Naive B cell (primary cell): ENCODE data around the gene SLC27A3. TPM values are rescaled to one million over a fixed set of nuclear protein-coding genes. Genes with fewer than 3 reads are reported as not detected.

Experiments
- ATAC-seq, 2 donors: fragments of 150-1000 bp; cut with Tn5 transposase; 2 replicates each; pipeline ENCODE4 v1.10.0; 2021; ENCODE audit warnings: low read depth in 2 of 2, mild to moderate bottlenecking in 2 of 2, moderate library complexity in 2 of 2
- DNase-seq: peaks from one replicate; pipeline ENCODE4 v3.0.0; 2022
- H3K27ac Mint-ChIP-seq, 6 donors: one replicate each; pipeline ENCODE4 v1.8.0; 2020 to 2022; ENCODE audit warnings: mild to moderate bottlenecking in 6 of 6, mixed read lengths in 6 of 6, moderate library complexity in 5 of 6, inconsistent platforms in 2 of 6
- H3K27me3 Mint-ChIP-seq, 3 donors: one replicate each; pipeline ENCODE4 v1.8.0; 2021 to 2022; ENCODE audit warnings: mixed read lengths in 3 of 3, mild to moderate bottlenecking in 1 of 3
- H3K36me3 Mint-ChIP-seq, 2 donors: one replicate each; pipeline ENCODE4 v1.8.0; 2020 to 2022; ENCODE audit warnings: mixed read lengths in 2 of 2, inconsistent platforms in 1 of 2, mild to moderate bottlenecking in 1 of 2
- H3K4me1 Mint-ChIP-seq, 3 donors: one replicate each; pipeline ENCODE4 v1.8.0; 2020 to 2022; ENCODE audit warnings: mixed read lengths in 3 of 3, inconsistent platforms in 1 of 3, mild to moderate bottlenecking in 1 of 3, moderate library complexity in 1 of 3
- H3K4me3 Mint-ChIP-seq, 8 donors: one replicate each; pipeline ENCODE4 v1.8.0; 2020 to 2022; ENCODE audit warnings: mild to moderate bottlenecking in 8 of 8, mixed read lengths in 8 of 8, moderate library complexity in 8 of 8, inconsistent platforms in 2 of 8
- H3K9me3 Mint-ChIP-seq, 7 donors: one replicate each; pipeline ENCODE4 v1.8.0; 2020 to 2022; ENCODE audit warnings: mixed read lengths in 7 of 7, mild to moderate bottlenecking in 5 of 7, inconsistent platforms in 2 of 7, moderate library complexity in 1 of 7
- polyA plus RNA-seq, 6 donors: library from polyadenylated mRNA; unstranded; fragments of 300-500 nt; fragmentation: Illumina TruSeq; gene quantifications; one replicate each; pipeline ENCODE4 v1.2.3, GENCODE V29; 2021; ENCODE audit warnings: low read depth in 6 of 6

The SLC27A3 gene
- polyA plus RNA-seq, 6 donors from 2014 or later = 3.2 to 5.4 (median 4.1) TPM

DNA sequence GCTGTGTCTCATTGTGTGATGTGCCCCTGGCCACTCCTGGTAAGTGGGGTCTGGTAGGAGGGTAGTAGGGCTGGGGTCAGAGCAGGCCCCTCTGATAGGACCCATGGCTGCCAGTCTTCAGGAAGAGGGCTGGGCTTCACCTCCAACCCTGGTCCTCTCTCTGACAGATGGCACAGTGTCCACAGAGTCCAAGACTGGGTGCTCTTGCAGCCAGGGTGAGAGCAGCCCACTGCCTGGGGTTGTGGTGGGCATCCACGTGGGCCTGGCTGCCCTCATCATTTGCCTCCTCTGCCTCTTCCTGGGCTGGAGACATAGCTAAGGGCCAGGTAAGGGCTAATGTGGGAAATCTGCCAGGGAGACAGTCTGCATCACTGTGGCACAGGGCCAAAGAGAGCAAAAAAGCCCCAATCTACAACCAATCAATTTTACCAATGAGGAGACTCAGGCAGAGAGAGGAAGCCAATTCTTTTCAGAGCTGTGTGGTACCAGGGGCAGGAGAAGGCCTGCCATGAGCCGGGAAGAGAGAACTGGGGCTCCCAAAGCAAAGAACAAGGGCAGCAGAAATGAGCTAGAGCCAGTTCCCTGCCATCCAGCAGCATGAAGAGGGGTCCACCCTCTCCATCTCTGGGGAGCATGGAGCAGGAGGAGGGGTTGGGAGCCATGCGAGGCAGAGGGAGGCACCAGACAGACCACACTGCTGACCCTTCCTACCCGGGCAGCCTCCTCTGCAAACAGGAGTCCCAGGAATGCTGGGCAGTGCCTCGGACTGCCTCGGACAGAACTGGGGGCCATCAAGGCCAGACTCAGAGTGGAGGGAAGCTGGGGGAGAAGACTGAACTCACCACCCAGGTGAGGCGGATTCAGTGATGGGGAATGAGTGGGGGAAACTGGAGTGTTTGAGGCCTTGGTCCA is 26.8 kb downstream of the SLC27A3 start:
- ATAC-seq (no peak), DNase-seq (no peak)
- Mint-ChIP-seq H3K4me1 (peaks cover 44 to 55% (median 44%) of the 10 kb centered on the region in 3 donors), H3K9me3 (no peaks in the 10 kb centered on the region), H3K27me3 (no peaks in the 10 kb centered on the region), H3K27ac (peak overlapping the region in 2 of 6 donors; percentile 79 to 89), H3K4me3 (no peak overlapping the region), H3K36me3 (peaks cover 0 to 3% of the 10 kb centered on the region in 2 donors)

DNA sequence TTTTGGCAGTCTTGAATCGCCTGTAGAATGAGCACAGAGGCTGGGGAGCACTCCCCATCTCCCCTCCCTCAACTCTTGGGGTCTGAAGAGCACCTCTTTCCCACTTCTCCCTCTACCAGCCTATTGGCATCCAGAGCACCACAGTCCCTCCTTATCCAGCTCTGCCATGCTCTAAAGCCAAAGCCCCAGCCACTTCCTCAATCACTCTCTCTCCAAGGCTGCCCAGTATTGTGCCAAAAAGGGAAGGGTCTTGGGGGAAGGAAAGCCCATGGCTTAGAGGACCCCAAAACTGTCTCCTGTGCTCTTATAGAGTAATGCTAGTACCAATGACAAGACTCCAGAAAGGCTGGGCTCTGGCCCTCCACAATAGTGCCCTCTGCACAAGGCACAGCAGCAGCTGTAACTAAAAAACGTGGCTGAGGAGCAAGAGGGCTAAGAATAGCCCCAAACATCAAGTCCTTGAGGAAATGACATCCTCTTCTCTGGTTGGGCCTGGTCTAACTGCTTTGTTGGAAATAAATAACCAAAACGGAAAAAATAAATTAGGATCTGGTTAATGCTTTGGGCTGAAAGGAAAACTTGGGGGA is 28.4 kb downstream of the SLC27A3 start:
- Mint-ChIP-seq H3K9me3 (no peaks in the 10 kb centered on the region), H3K27ac (peak overlapping the region; percentile 44 to 83 (median 66)), H3K36me3 (peaks cover 0 to 8% of the 10 kb centered on the region in 2 donors), H3K4me1 (peaks cover 37 to 44% (median 40%) of the 10 kb centered on the region in 3 donors), H3K4me3 (no peak overlapping the region), H3K27me3 (no peaks in the 10 kb centered on the region)
- ATAC-seq (no peak), DNase-seq (no peak)

- H3K27ac Mint-ChIP-seq = peak overlapping the region in 4 of 6 donors; percentile 83 to 95 (median 94)
- peaks cover 0 to 10% of the 10 kb centered on the region in 2 donors for H3K36me3 Mint-ChIP-seq
- no peak for DNase-seq
- no peaks in the 10 kb centered on the region for H3K9me3 Mint-ChIP-seq
- no peak overlapping the region for H3K4me3 Mint-ChIP-seq
- H3K4me1 Mint-ChIP-seq = peaks cover 34 to 41% (median 40%) of the 10 kb centered on the region in 3 donors
- ATAC-seq = no peak
- H3K27me3 Mint-ChIP-seq = no peaks in the 10 kb centered on the region
Observed at GRCh38 chr1:153804112-153804511, 28.9 kb downstream of the SLC27A3 start.

DNA sequence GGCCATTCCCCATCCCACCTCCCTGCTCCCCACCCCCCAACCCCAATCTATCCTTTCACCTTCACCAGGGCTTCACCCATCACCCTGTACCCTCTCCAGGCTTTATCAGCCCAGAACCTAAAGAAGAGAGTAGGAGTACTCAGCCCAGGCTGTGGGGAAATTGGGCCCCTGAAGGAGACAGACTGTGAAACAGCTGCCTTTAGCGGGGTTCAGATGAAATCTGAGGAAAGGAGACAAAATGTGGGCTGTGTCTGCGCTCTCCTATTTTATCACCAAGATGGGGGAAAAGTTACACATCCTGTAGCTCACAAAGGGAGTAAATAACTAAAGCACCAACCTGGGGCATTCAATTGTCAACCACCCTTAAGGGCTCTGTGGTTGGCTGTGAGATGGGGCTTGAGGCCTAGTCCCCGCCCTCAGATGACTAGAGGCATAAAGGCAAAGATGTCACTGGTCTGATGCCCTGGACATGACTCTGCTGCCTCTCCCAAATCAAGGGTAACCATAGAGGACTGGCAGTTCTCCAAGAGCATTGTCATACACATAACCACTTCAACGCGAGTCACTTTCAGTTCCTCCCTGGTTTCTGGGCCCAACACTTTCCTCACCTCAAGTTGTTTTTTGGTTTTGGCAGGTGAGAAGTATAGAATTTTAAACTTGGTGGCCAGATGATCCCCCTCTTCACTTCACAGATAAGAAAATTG is 30.0 kb downstream of the SLC27A3 start:
- peaks cover 0 to 21% of the 10 kb centered on the region in 2 donors for H3K36me3 Mint-ChIP-seq
- peaks cover 34 to 46% (median 41%) of the 10 kb centered on the region in 3 donors for H3K4me1 Mint-ChIP-seq
- peak overlapping the region in 6 of 8 donors; percentile 16 to 78 (median 35) for H3K4me3 Mint-ChIP-seq

GRCh38 chr1:153805886-153806719 is 30.9 kb downstream of the SLC27A3 start:
- Mint-ChIP-seq H3K4me3 (peak overlapping the region in 5 of 8 donors; percentile 12 to 45 (median 30)), H3K36me3 (peaks cover 2 to 24% of the 10 kb centered on the region in 2 donors), H3K27ac (peak overlapping the region; percentile 46 to 97 (median 84)), H3K4me1 (peaks cover 34 to 46% (median 41%) of the 10 kb centered on the region in 3 donors), H3K27me3 (no peaks in the 10 kb centered on the region), H3K9me3 (no peaks in the 10 kb centered on the region)
- ATAC-seq = peak; percentile 4 to 9
- DNase-seq = no peak

More for the DNA sequence above, 30.0 kb downstream of the SLC27A3 start:
- ATAC-seq = peak; percentile 96 to 98
- Mint-ChIP-seq H3K27ac (peak overlapping the region; percentile 41 to 97 (median 80)), H3K27me3 (no peaks in the 10 kb centered on the region), H3K9me3 (no peaks in the 10 kb centered on the region)
- DNase-seq = peak; percentile 85

GRCh38 chr1:153816283-153816889 is 41.2 kb downstream of the SLC27A3 start:
- Mint-ChIP-seq H3K9me3 (peaks cover 0 to 1% (median 0%) of the 10 kb centered on the region in 7 donors), H3K36me3 (peaks cover 35 to 37% of the 10 kb centered on the region in 2 donors), H3K27ac (peak overlapping the region in 1 of 6 donors; percentile 2), H3K4me1 (peaks cover 0 to 6% (median 5%) of the 10 kb centered on the region in 3 donors), H3K4me3 (no peak overlapping the region), H3K27me3 (no peaks in the 10 kb centered on the region)
- DNase-seq (no peak), ATAC-seq (no peak)

- Mint-ChIP-seq H3K27me3 (no peaks in the 10 kb centered on the region), H3K4me3 (no peak overlapping the region)
Observed at GRCh38 chr1:153818876-153819275, 43.7 kb downstream of the SLC27A3 start.

GRCh38 chr1:153827168-153827964 is 52.2 kb downstream of the SLC27A3 start:
- H3K4me1 Mint-ChIP-seq = peaks cover 0 to 30% (median 7%) of the 10 kb centered on the region in 3 donors
- H3K9me3 Mint-ChIP-seq = no peaks in the 10 kb centered on the region
- no peak overlapping the region for H3K4me3 Mint-ChIP-seq
- ATAC-seq (no peak), DNase-seq (no peak)
- peaks cover 0 to 5% of the 10 kb centered on the region in 2 donors for H3K36me3 Mint-ChIP-seq
- peak overlapping the region in 4 of 6 donors; percentile 21 to 74 (median 58) for H3K27ac Mint-ChIP-seq
- no peaks in the 10 kb centered on the region for H3K27me3 Mint-ChIP-seq

More at GRCh38 chr1:153818876-153819275, 43.7 kb downstream of the SLC27A3 start:
- Mint-ChIP-seq H3K9me3 (peaks cover 0 to 1% (median 0%) of the 10 kb centered on the region in 7 donors), H3K36me3 (peaks cover 27 to 30% of the 10 kb centered on the region in 2 donors), H3K4me1 (peaks cover 0 to 7% (median 5%) of the 10 kb centered on the region in 3 donors), H3K27ac (peak overlapping the region in 4 of 6 donors; percentile 33 to 82 (median 65))
- DNase-seq (no peak), ATAC-seq (no peak)

Other genes starting within 250 kb of the SLC27A3 start
- gene S100A6, start 239.4 kb upstream of the SLC27A3 start, polyA plus RNA-seq = 100 to 1,000 TPM; 131 to 239 (median 154) TPM
- gene S100A5, start 234.5 kb upstream of the SLC27A3 start, polyA plus RNA-seq = not detected
- 100 to 1,000 TPM in 2 of 6 donors, 10 to 100 TPM in 4; 50.2 to 167 (median 93.2) TPM for gene S100A4, start 229.6 kb upstream of the SLC27A3 start, polyA plus RNA-seq
- gene S100A3, start 226.1 kb upstream of the SLC27A3 start, polyA plus RNA-seq = not detected
- gene S100A2, start 209.6 kb upstream of the SLC27A3 start, polyA plus RNA-seq = not detected
- not detected for gene S100A16, start 162.3 kb upstream of the SLC27A3 start, polyA plus RNA-seq
- gene S100A14, start 159.1 kb upstream of the SLC27A3 start, polyA plus RNA-seq = not detected
- gene S100A13, start 147.9 kb upstream of the SLC27A3 start, polyA plus RNA-seq = 1 to 10 TPM in 4 of 6 donors, not detected in 2; 1.2 to 2.1 (median 1.6) TPM
- gene S100A1, start 147.0 kb upstream of the SLC27A3 start, polyA plus RNA-seq = not detected
- gene CHTOP, start 141.3 kb upstream of the SLC27A3 start, polyA plus RNA-seq = 10 to 100 TPM; 43.3 to 94.4 (median 54.4) TPM
- 100 to 1,000 TPM in 2 of 6 donors, 10 to 100 TPM in 4; 51.1 to 111 (median 90.1) TPM for gene SNAPIN, start 116.7 kb upstream of the SLC27A3 start, polyA plus RNA-seq
- gene ILF2, start 104.4 kb upstream of the SLC27A3 start, polyA plus RNA-seq = 100 to 1,000 TPM; 124 to 202 (median 134) TPM
- gene NPR1, start 96.7 kb upstream of the SLC27A3 start, polyA plus RNA-seq = not detected
- gene INTS3, start 47.4 kb upstream of the SLC27A3 start, polyA plus RNA-seq = 10 to 100 TPM in 5 of 6 donors, 1 to 10 TPM in 1; 6.0 to 15.1 (median 11.5) TPM
- gene GATAD2B, start 147.6 kb downstream of the SLC27A3 start, polyA plus RNA-seq = 1 to 10 TPM; 4.0 to 7.0 (median 5.1) TPM
- gene DENND4B, start 171.3 kb downstream of the SLC27A3 start, polyA plus RNA-seq = 10 to 100 TPM in 5 of 6 donors, 1 to 10 TPM in 1; 6.5 to 52.8 (median 29.7) TPM
- 10 to 100 TPM; 24.6 to 59.8 (median 35.8) TPM for gene CRTC2, start 183.2 kb downstream of the SLC27A3 start, polyA plus RNA-seq
- gene SLC39A1, start 188.1 kb downstream of the SLC27A3 start, polyA plus RNA-seq = 10 to 100 TPM; 36.0 to 66.7 (median 52.6) TPM
- 10 to 100 TPM; 12.2 to 16.9 (median 15.6) TPM for gene CREB3L4, start 192.5 kb downstream of the SLC27A3 start, polyA plus RNA-seq
- 100 to 1,000 TPM; 339 to 480 (median 361) TPM for gene JTB, start 202.3 kb downstream of the SLC27A3 start, polyA plus RNA-seq
- gene RAB13, start 210.9 kb downstream of the SLC27A3 start, polyA plus RNA-seq = 1 to 10 TPM in 3 of 6 donors, under 1 TPM in 1, not detected in 2; 0.88 to 2.6 (median 1.5) TPM
- over 10,000 TPM; 15,695 to 24,474 (median 20,858) TPM for gene RPS27, start 215.4 kb downstream of the SLC27A3 start, polyA plus RNA-seq